Neural cell (in vitro differentiated cells): Measurements from ENCODE around the gene PARVB. TPM values are rescaled to one million over a fixed set of nuclear protein-coding genes. Genes with fewer than 3 reads are reported as not detected.

Source experiments
- H2AFZ ChIP-seq: fragments of 200-600, 300-800 bp; sonication (generic), shearing (Covaris generic); 2 replicates; pipeline ENCODE4 v1.6.0; 2014; ENCODE audit warnings: low read depth, mild to moderate bottlenecking, antibody characterized with exemption, low read length, moderate library complexity
- H3F3A ChIP-seq: fragments of 200-600 bp; shearing (Covaris generic); 2 replicates; pipeline ENCODE4 v1.6.1; 2016; ENCODE audit warnings: mild to moderate bottlenecking, moderate library complexity, mixed read lengths, antibody characterized with exemption, low read length; ENCODE audit not compliant: insufficient read depth, poor library complexity, severe bottlenecking
- H3K27ac ChIP-seq: fragments of 200-600, 300-800 bp; sonication (generic), shearing (Covaris generic); 2 replicates; pipeline ENCODE4 v1.5.1; 2014; ENCODE audit warnings: mild to moderate bottlenecking, low read length, moderate library complexity
- H3K27me3 ChIP-seq: fragments of 300-800, 200-600 bp; sonication (generic), shearing (Covaris generic); 2 replicates; pipeline ENCODE4 v1.6.0; 2014; ENCODE audit warnings: mild to moderate bottlenecking, low read depth, low read length, moderate library complexity; ENCODE audit not compliant: insufficient read depth
- H3K36me3 ChIP-seq: fragments of 300-800, 200-600 bp; sonication (generic), shearing (Covaris generic); 2 replicates; pipeline ENCODE4 v1.5.1; 2014; ENCODE audit warnings: mild to moderate bottlenecking, antibody characterized with exemption, low read length, moderate library complexity; ENCODE audit not compliant: insufficient read depth
- H3K4me2 ChIP-seq: fragments of 300-800, 200-600 bp; sonication (generic), shearing (Covaris generic); 2 replicates; pipeline ENCODE4 v1.6.0; 2014; ENCODE audit warnings: mild to moderate bottlenecking, low read length
- H3K4me3 ChIP-seq: fragments of 300-800, 200-600 bp; sonication (generic), shearing (Covaris generic); 2 replicates; pipeline ENCODE4 v1.5.1; 2014; ENCODE audit warnings: mild to moderate bottlenecking, low read length, moderate library complexity
- H3K79me2 ChIP-seq: fragments of 200-600 bp; shearing (Covaris generic); replicated peaks from 2 replicates; pipeline ENCODE4 v1.6.0; 2014; ENCODE audit warnings: mild to moderate bottlenecking, low read length, moderate library complexity; ENCODE audit not compliant: insufficient read depth
- H3K9ac ChIP-seq: fragments of 300-800, 200-600 bp; sonication (generic), shearing (Covaris generic); 2 replicates; pipeline ENCODE4 v1.6.1; 2016; ENCODE audit warnings: mild to moderate bottlenecking, low read length, mixed read lengths
- H3K9me2 ChIP-seq: fragments of 200-600 bp; shearing (Covaris generic); 2 replicates; pipeline ENCODE4 v1.6.1; 2016; ENCODE audit warnings: mild to moderate bottlenecking, low read length, mixed read lengths; ENCODE audit not compliant: insufficient read depth
- H3K9me3 ChIP-seq: fragments of 200-600, 300-800 bp; sonication (generic), shearing (Covaris generic); 2 replicates; pipeline ENCODE4 v1.6.1; 2016; ENCODE audit warnings: mild to moderate bottlenecking, mixed run types, low read length, moderate library complexity, mixed read lengths
- H4K20me1 ChIP-seq: fragments of 200-600 bp; shearing (Covaris generic); 2 replicates; pipeline ENCODE4 v1.6.1; 2016; ENCODE audit warnings: mild to moderate bottlenecking, mixed run types; ENCODE audit not compliant: insufficient read depth
- CTCF ChIP-seq: fragments of 450-650 bp; IDR thresholded peaks from 2 replicates; pipeline ENCODE4 v1.5.1; 2014; ENCODE audit warnings: antibody characterized with exemption, mild to moderate bottlenecking, moderate library complexity; ENCODE audit not compliant: poor library complexity, severe bottlenecking
- EP300 ChIP-seq: fragments of 450-650 bp; conservative IDR thresholded peaks from 2 replicates; pipeline ENCODE4 v1.6.1; 2014; ENCODE audit warnings: antibody characterized with exemption, mild to moderate bottlenecking, moderate library complexity; ENCODE audit not compliant: poor library complexity, severe bottlenecking
- EZH2 ChIP-seq: fragments of 200-600, 300-800 bp; shearing (Covaris generic), sonication (generic); IDR thresholded peaks from 2 replicates; pipeline ENCODE4 v1.6.1; 2014; ENCODE audit warnings: antibody characterized with exemption, low read length, borderline replicate concordance, mild to moderate bottlenecking; ENCODE audit not compliant: insufficient read depth, poor library complexity, severe bottlenecking
- MXI1 ChIP-seq: fragments of 450-650 bp; conservative IDR thresholded peaks from 2 replicates; pipeline ENCODE4 v1.6.1; 2014; ENCODE audit warnings: antibody characterized with exemption, mild to moderate bottlenecking; ENCODE audit not compliant: poor library complexity, severe bottlenecking
- POLR2AphosphoS5 ChIP-seq: IDR thresholded peaks from 2 replicates; pipeline ENCODE4 v1.6.1; 2012
- RAD21 ChIP-seq: fragments of 450-650 bp; conservative IDR thresholded peaks from 2 replicates; pipeline ENCODE4 v1.6.1; 2014; ENCODE audit warnings: antibody characterized with exemption, mild to moderate bottlenecking, moderate library complexity
- SMC3 ChIP-seq: fragments of 450-650 bp; conservative IDR thresholded peaks from 2 replicates; pipeline ENCODE4 v1.6.1; 2014; ENCODE audit warnings: antibody characterized with exemption, mild to moderate bottlenecking, moderate library complexity; ENCODE audit not compliant: poor library complexity
- TAF1 ChIP-seq: IDR thresholded peaks from 2 replicates; pipeline ENCODE4 v1.6.1; 2012; ENCODE audit warnings: low read depth
- polyA plus RNA-seq: library from polyadenylated mRNA; depleted of rRNA; stranded (reverse); fragments of >200 nt; gene quantifications from 2 replicates; pipeline ENCODE4 v1.2.3, GENCODE V29; 2014
- TF ChIP-seq, protein P1 (sequence below): IDR thresholded peaks from 2 replicates; pipeline ENCODE4 v1.6.1; 2012; ENCODE audit warnings: borderline replicate concordance

Gene PARVB
- polyA plus RNA-seq, 1 donor from 2014 or later, result 1.2 TPM

DNA sequence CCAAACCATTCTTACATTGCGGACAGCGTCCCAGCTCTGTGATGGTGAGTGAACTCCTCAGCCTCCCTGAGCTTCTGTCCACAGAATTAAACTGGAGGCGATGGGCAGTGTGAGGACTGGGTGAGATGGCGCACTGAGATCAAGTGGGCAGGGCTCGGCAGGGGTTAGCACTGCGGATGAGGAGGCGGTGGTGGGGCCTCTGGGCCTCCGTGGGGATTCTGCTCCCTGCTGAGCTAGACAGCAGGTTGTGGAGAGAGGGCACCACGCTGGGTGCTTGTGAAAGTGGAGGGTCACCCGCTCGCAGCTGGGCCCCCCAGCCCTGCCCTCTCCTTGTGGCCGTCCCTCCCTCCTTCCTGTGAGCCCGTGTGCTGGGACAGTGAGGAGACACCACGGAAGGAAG is 131.0 kb downstream of the PARVB start:
- Histone ChIP-seq H3K36me3 (no peaks in the 10 kb centered on the region), H3K4me2 (no peak overlapping the region), H3K27ac (no peak overlapping the region), H3K9ac (no peak overlapping the region), H3K79me2 (no peaks in the 10 kb centered on the region), H3K4me3 (no peak overlapping the region), H3F3A (no peaks in the 10 kb centered on the region), H3K27me3 (no peaks in the 10 kb centered on the region), H4K20me1 (no peaks in the 10 kb centered on the region), H3K9me2 (no peaks in the 10 kb centered on the region), H2AFZ (no peak overlapping the region), H3K9me3 (no peaks in the 10 kb centered on the region)
- TF ChIP-seq SMC3 (no peak), EP300 (no peak), MXI1 (no peak)

- H3K9me2 ChIP-seq, result no peaks in the 10 kb centered on the region
- no peaks in the 10 kb centered on the region for H3K79me2 ChIP-seq
- no peak overlapping the region for H3K4me3 ChIP-seq
- H3F3A ChIP-seq, result no peaks in the 10 kb centered on the region
- no peak overlapping the region for H2AFZ ChIP-seq
- no peak overlapping the region for H3K9ac ChIP-seq
- H3K4me2 ChIP-seq, result no peak overlapping the region
- TF ChIP-seq EZH2, result no peak
- no peak for TF ChIP-seq SMC3
- no peak for TF ChIP-seq EP300
- TF ChIP-seq, protein P1, sequence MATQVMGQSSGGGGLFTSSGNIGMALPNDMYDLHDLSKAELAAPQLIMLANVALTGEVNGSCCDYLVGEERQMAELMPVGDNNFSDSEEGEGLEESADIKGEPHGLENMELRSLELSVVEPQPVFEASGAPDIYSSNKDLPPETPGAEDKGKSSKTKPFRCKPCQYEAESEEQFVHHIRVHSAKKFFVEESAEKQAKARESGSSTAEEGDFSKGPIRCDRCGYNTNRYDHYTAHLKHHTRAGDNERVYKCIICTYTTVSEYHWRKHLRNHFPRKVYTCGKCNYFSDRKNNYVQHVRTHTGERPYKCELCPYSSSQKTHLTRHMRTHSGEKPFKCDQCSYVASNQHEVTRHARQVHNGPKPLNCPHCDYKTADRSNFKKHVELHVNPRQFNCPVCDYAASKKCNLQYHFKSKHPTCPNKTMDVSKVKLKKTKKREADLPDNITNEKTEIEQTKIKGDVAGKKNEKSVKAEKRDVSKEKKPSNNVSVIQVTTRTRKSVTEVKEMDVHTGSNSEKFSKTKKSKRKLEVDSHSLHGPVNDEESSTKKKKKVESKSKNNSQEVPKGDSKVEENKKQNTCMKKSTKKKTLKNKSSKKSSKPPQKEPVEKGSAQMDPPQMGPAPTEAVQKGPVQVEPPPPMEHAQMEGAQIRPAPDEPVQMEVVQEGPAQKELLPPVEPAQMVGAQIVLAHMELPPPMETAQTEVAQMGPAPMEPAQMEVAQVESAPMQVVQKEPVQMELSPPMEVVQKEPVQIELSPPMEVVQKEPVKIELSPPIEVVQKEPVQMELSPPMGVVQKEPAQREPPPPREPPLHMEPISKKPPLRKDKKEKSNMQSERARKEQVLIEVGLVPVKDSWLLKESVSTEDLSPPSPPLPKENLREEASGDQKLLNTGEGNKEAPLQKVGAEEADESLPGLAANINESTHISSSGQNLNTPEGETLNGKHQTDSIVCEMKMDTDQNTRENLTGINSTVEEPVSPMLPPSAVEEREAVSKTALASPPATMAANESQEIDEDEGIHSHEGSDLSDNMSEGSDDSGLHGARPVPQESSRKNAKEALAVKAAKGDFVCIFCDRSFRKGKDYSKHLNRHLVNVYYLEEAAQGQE, result no peak
- TF ChIP-seq MXI1, result no peak
- TF ChIP-seq POLR2AphosphoS5, result no peak
- H4K20me1 ChIP-seq, result no peaks in the 10 kb centered on the region
- no peaks in the 10 kb centered on the region for H3K27me3 ChIP-seq
- no peaks in the 10 kb centered on the region for H3K36me3 ChIP-seq
- no peaks in the 10 kb centered on the region for H3K9me3 ChIP-seq
- no peak overlapping the region for H3K27ac ChIP-seq
These were observed 134.0 kb downstream of the PARVB start for GRCh38 chr22:44157916-44158618.

DNA sequence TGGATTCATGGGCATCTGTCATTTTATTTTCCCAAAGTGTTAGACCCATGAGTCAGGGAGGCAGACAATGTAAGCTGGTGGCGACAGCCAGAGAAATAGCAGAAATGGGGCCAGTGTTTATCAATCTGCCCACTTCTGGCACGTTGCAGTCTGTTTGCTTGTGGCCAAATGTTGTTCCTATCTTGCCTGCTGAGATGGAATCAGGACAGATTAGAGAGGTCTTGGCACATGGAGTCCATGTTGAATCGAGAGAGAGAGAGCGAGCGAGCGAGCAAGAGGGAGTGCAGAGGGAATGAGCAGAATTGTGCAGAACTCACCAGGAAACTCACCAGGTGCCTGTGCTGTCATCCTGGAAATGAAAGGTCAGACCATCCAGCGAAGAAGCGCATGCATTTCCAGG is 134.7 kb downstream of the PARVB start:
- no peak overlapping the region for H3K9ac ChIP-seq
- H4K20me1 ChIP-seq, result no peaks in the 10 kb centered on the region
- H3K4me3 ChIP-seq, result no peak overlapping the region
- no peaks in the 10 kb centered on the region for H3K9me3 ChIP-seq
- H3K4me2 ChIP-seq, result no peak overlapping the region
- H2AFZ ChIP-seq, result no peak overlapping the region
- no peak overlapping the region for H3K27ac ChIP-seq
- no peaks in the 10 kb centered on the region for H3K27me3 ChIP-seq
- H3K9me2 ChIP-seq, result no peaks in the 10 kb centered on the region
- no peaks in the 10 kb centered on the region for H3F3A ChIP-seq
- no peak for TF ChIP-seq EZH2
- TF ChIP-seq TAF1, result no peak
- TF ChIP-seq, protein P1, result no peak
- no peak for TF ChIP-seq RAD21
- no peak for TF ChIP-seq MXI1
- TF ChIP-seq SMC3, result no peak
- TF ChIP-seq CTCF, result no peak
- TF ChIP-seq POLR2AphosphoS5, result no peak
- no peaks in the 10 kb centered on the region for H3K36me3 ChIP-seq
- H3K79me2 ChIP-seq, result no peaks in the 10 kb centered on the region
